Liver (tissue), 3 donors: ENCODE results near the gene PAPPA2.

Source experiments
- FOXA1 ChIP-seq: IDR thresholded peaks from 2 replicates; pipeline ENCODE4 v1.6.1; 2016; ENCODE audit warnings: antibody characterized with exemption
- JUND ChIP-seq, 2 donors: IDR thresholded peaks; 2 replicates each; pipeline ENCODE4 v1.6.1; 2016; ENCODE audit warnings: antibody characterized with exemption in 2 of 2
- RXRA ChIP-seq, 2 donors: IDR thresholded peaks; 2 replicates each; pipeline ENCODE4 v1.6.1; 2017 to 2018; ENCODE audit warnings: antibody characterized with exemption in 2 of 2, mild to moderate bottlenecking in 1 of 2
- SP1 ChIP-seq: IDR thresholded peaks from 2 replicates; pipeline ENCODE4 v1.6.1; 2018; ENCODE audit warnings: antibody characterized with exemption, mild to moderate bottlenecking
- TAF1 ChIP-seq: conservative IDR thresholded peaks from 2 replicates; pipeline ENCODE4 v1.6.1; 2016; ENCODE audit warnings: antibody characterized with exemption, mild to moderate bottlenecking
- YY1 ChIP-seq: IDR thresholded peaks from 2 replicates; pipeline ENCODE4 v1.6.1; 2016; ENCODE audit warnings: antibody characterized with exemption, mild to moderate bottlenecking
- TF ChIP-seq, protein P1 (sequence below): fragments of 150-350 bp; IDR thresholded peaks from 2 replicates; pipeline ENCODE4 v1.5.1; 2017; ENCODE audit warnings: improper control_type of control experiment, low read depth, low read length; ENCODE audit not compliant: missing input control
- TF ChIP-seq, protein P2 (sequence below): IDR thresholded peaks from 2 replicates; pipeline ENCODE4 v1.6.1; 2016; ENCODE audit warnings: antibody characterized with exemption
- TF ChIP-seq, protein P3 (sequence below): IDR thresholded peaks from 2 replicates; pipeline ENCODE4 v1.6.1; 2016; ENCODE audit warnings: antibody characterized with exemption
- donor health status: healthy.
- donor health status: healthy.

DNA sequence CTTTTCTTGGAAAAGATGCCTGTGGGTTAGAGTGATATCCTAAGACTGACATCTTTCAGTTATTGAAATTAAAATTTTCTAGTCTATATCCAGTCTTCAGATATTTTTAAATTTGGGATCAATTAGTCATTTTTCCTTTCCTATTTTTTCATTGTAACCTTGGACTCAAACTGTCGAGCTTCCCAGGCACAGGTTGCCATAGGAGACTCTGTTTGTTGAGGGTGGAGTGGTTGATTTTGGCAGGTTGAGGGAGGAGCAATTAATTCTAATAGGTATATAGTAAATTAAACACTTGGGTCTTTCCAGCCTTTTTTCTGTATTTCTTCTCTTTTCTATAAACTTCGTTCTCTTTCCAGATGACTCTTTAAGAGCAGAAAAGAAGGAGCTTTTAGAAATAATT is 374.7 kb downstream of the PAPPA2 start:
- TF ChIP-seq, protein P1, sequence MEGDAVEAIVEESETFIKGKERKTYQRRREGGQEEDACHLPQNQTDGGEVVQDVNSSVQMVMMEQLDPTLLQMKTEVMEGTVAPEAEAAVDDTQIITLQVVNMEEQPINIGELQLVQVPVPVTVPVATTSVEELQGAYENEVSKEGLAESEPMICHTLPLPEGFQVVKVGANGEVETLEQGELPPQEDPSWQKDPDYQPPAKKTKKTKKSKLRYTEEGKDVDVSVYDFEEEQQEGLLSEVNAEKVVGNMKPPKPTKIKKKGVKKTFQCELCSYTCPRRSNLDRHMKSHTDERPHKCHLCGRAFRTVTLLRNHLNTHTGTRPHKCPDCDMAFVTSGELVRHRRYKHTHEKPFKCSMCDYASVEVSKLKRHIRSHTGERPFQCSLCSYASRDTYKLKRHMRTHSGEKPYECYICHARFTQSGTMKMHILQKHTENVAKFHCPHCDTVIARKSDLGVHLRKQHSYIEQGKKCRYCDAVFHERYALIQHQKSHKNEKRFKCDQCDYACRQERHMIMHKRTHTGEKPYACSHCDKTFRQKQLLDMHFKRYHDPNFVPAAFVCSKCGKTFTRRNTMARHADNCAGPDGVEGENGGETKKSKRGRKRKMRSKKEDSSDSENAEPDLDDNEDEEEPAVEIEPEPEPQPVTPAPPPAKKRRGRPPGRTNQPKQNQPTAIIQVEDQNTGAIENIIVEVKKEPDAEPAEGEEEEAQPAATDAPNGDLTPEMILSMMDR: no peak
- TF ChIP-seq, protein P2, sequence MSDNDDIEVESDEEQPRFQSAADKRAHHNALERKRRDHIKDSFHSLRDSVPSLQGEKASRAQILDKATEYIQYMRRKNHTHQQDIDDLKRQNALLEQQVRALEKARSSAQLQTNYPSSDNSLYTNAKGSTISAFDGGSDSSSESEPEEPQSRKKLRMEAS: no peak
- TF ChIP-seq FOXA1: no peak
- TF ChIP-seq JUND (IDR thresholded peaks at IDR 0.05): no peak
- TF ChIP-seq RXRA (IDR thresholded peaks at IDR 0.05): no peak
- no peak for TF ChIP-seq YY1
- no peak for TF ChIP-seq SP1
- TF ChIP-seq, protein P3, sequence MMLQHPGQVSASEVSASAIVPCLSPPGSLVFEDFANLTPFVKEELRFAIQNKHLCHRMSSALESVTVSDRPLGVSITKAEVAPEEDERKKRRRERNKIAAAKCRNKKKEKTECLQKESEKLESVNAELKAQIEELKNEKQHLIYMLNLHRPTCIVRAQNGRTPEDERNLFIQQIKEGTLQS: no peak
- no peak for TF ChIP-seq TAF1
